ENCODE data around the gene GXYLT2.

- no peak for TF ChIP-seq EZH2phosphoT487 (IDR thresholded peaks at IDR 0.05; ENCODE audit: unreplicated experiment)
- TF ChIP-seq STAT1 (IDR thresholded peaks at IDR 0.05; ENCODE audit: unreplicated experiment) = no peak
- TF ChIP-seq CTCF (conservative IDR thresholded peaks at IDR 0.05; ENCODE audit: low read depth in 2 of 2) = no peak
- TF ChIP-seq POLR2AphosphoS5 (IDR thresholded peaks at IDR 0.05; ENCODE audit: low read depth) = no peak
- no peak for TF ChIP-seq CREB1 (CRISPR knock-in tag; IDR thresholded peaks at IDR 0.05; ENCODE audit: low read depth)
- TF ChIP-seq EZH2 (IDR thresholded peaks at IDR 0.05; ENCODE audit: low read depth, unreplicated experiment) = no peak
- no peak for TF ChIP-seq REST (IDR thresholded peaks at IDR 0.05; ENCODE audit: unreplicated experiment)
- TF ChIP-seq JUNB (IDR thresholded peaks at IDR 0.05; ENCODE audit: unreplicated experiment) = no peak
- TF ChIP-seq ETS1 (IDR thresholded peaks at IDR 0.05) = no peak
- TF ChIP-seq NANOG (IDR thresholded peaks at IDR 0.05; ENCODE audit: borderline replicate concordance) = no peak
- no peak for TF ChIP-seq ZNF331 (CRISPR knock-in tag; IDR thresholded peaks at IDR 0.05; ENCODE audit: low read depth)
- no peak for TF ChIP-seq ZNF114 (CRISPR knock-in tag; IDR thresholded peaks at IDR 0.05)
Measured at GRCh38 chr3:72973031-72973723, 85.3 kb downstream of the GXYLT2 start.

All from GM23338 (cell line).